H1 (cell line): ENCODE results near the gene TMUB1. TPM values are rescaled to one million over a fixed set of nuclear protein-coding genes. Genes with fewer than 3 reads are reported as not detected.
A peak's percentile ranks its signal among the peaks of the same experiment; 100 is the strongest.

Source experiments
- CTCF ChIA-PET: fragments of 300-600 bp; sonication (Branson Sonifier 250); formaldehyde crosslinking; loops from one replicate; lab custom pipeline; 2021; ENCODE audit not compliant: partially characterized antibody; lab: Charles Lee
- POLR2A ChIA-PET: fragments of 300-600 bp; sonication (Branson Sonifier 250); formaldehyde crosslinking; loops from one replicate; lab custom pipeline; 2021; ENCODE audit warnings: inconsistent platforms; ENCODE audit not compliant: partially characterized antibody; lab: Charles Lee
- DNase-seq, 2 experiments: peaks; one replicate each; pipeline versions ENCODE4 v3.0.0 to v3.0.0-alpha.2; 2010 to 2022; ENCODE audit warnings: low spot score in 2 of 2, low read depth in 1 of 2, mixed read lengths in 1 of 2
- FAIRE-seq: peaks from 2 replicates; lab custom pipeline; 2011; peaks lifted over from hg19 to GRCh38; lab: Jason Lieb, UNC
- H2AFZ ChIP-seq: 2 replicates; pipeline ENCODE4 v1.8.1; 2012; ENCODE audit warnings: low read length, inconsistent platforms
- H2AK5ac ChIP-seq: 2 replicates; pipeline ENCODE4 v1.6.1; 2013; ENCODE audit warnings: low read depth, low read length
- H2BK120ac ChIP-seq: replicated peaks from 2 replicates; pipeline ENCODE3; 2013; ENCODE audit warnings: low read depth, low read length, inconsistent platforms
- H2BK12ac ChIP-seq: 2 replicates; pipeline ENCODE4 v1.6.1; 2013; ENCODE audit warnings: low read depth, low read length
- H2BK15ac ChIP-seq: 2 replicates; pipeline ENCODE4 v1.6.1; 2013; ENCODE audit warnings: low read length
- H2BK20ac ChIP-seq: 2 replicates; pipeline ENCODE4 v1.6.1; 2013; ENCODE audit warnings: low read length
- H2BK5ac ChIP-seq: 2 replicates; pipeline ENCODE4 v1.6.1; 2013; ENCODE audit warnings: low read depth, low read length
- H3K14ac ChIP-seq: 2 replicates; pipeline ENCODE4 v1.6.1; 2013; ENCODE audit warnings: inconsistent platforms; ENCODE audit not compliant: insufficient read length
- H3K18ac ChIP-seq: 2 replicates; pipeline ENCODE4 v1.6.1; 2013; ENCODE audit warnings: low read length; ENCODE audit errors: extremely low read depth
- H3K23ac ChIP-seq: 2 replicates; pipeline ENCODE4 v1.6.1; 2013; ENCODE audit warnings: inconsistent platforms; ENCODE audit not compliant: insufficient read length
- H3K23me2 ChIP-seq: 2 replicates; pipeline ENCODE4 v1.6.1; 2013; ENCODE audit warnings: low read depth, low read length
- H3K27ac ChIP-seq: 2 replicates; pipeline ENCODE4 v1.6.1; 2011; ENCODE audit warnings: low read depth, low read length, inconsistent platforms
- H3K27me3 ChIP-seq, 4 experiments: replicated peaks in 1 of 4; 1 replicate in 1 of 4; 2 replicates in 3 of 4; pipeline versions ENCODE4 v1.6.1 to v1.8.1; 2011 to 2013; ENCODE audit warnings: low read length in 3 of 4, mild to moderate bottlenecking in 3 of 4, inconsistent platforms in 2 of 4, mixed read lengths in 2 of 4, moderate library complexity in 1 of 4; ENCODE audit not compliant: control insufficient read depth in 3 of 4, insufficient read depth in 3 of 4; ENCODE audit errors: extremely low read depth in 1 of 4
- H3K36me3 ChIP-seq, 4 experiments: 2 replicates each; pipeline versions ENCODE4 v1.6.1 to v1.8.1; 2011 to 2013; ENCODE audit warnings: mild to moderate bottlenecking in 4 of 4, low read length in 3 of 4, moderate library complexity in 2 of 4, control low read depth in 1 of 4, inconsistent platforms in 1 of 4; ENCODE audit not compliant: insufficient read depth in 4 of 4, control insufficient read depth in 2 of 4
- H3K4ac ChIP-seq: replicated peaks from 2 replicates; pipeline ENCODE3; 2013; ENCODE audit warnings: low read length, low read depth, mixed read lengths, inconsistent platforms; ENCODE audit not compliant: insufficient read length
- H3K4me1 ChIP-seq, 4 experiments: replicated peaks in 1 of 4; 1 replicate in 1 of 4; 2 replicates in 3 of 4; pipeline versions ENCODE4 v1.6.1 to v1.8.1; 2011 to 2013; ENCODE audit warnings: low read length in 3 of 4, inconsistent platforms in 2 of 4, mixed read lengths in 1 of 4; ENCODE audit not compliant: insufficient read depth in 4 of 4, control insufficient read depth in 3 of 4
- H3K4me2 ChIP-seq, 2 experiments: 2 replicates each; pipeline versions ENCODE4 v1.6.1 to v1.8.1; 2011 to 2013; ENCODE audit warnings: low read depth in 2 of 2, low read length in 2 of 2, control low read depth in 1 of 2, inconsistent platforms in 1 of 2, mild to moderate bottlenecking in 1 of 2; ENCODE audit not compliant: insufficient read depth in 1 of 2
- H3K4me3 ChIP-seq, 4 experiments: fragments of 200-600, 300-600 bp in 1 of 4; sonication (generic), shearing (Covaris generic), sonication (Bioruptor Twin) in 1 of 4; 2 replicates each; pipeline versions ENCODE4 v1.5.1 to v1.8.1; 2011 to 2016; ENCODE audit warnings: low read length in 4 of 4, low read depth in 3 of 4, control low read depth in 2 of 4, inconsistent platforms in 2 of 4, mild to moderate bottlenecking in 2 of 4, mixed read lengths in 1 of 4, moderate library complexity in 1 of 4; ENCODE audit not compliant: insufficient read depth in 2 of 4; ENCODE audit errors: extremely low read depth in 1 of 4
- H3K56ac ChIP-seq: replicated peaks from 2 replicates; pipeline ENCODE3; 2013; ENCODE audit warnings: low read depth, mild to moderate bottlenecking, mixed read lengths, low read length, inconsistent platforms; ENCODE audit not compliant: insufficient read length
- H3K79me1 ChIP-seq: 2 replicates; pipeline ENCODE4 v1.6.1; 2013; ENCODE audit warnings: low read depth, low read length, control low read depth
- H3K79me2 ChIP-seq, 2 experiments: 2 replicates each; pipeline versions ENCODE4 v1.6.1 to v1.8.1; 2012 to 2013; ENCODE audit warnings: low read length in 2 of 2, mild to moderate bottlenecking in 2 of 2, inconsistent platforms in 1 of 2; ENCODE audit not compliant: insufficient read depth in 2 of 2, control insufficient read depth in 1 of 2
- H3K9ac ChIP-seq, 4 experiments: replicated peaks in 1 of 4; 1 replicate in 1 of 4; 2 replicates in 3 of 4; pipeline versions ENCODE4 v1.6.1 to v1.8.1; 2011 to 2013; ENCODE audit warnings: low read depth in 3 of 4, low read length in 3 of 4, control low read depth in 2 of 4, mild to moderate bottlenecking in 2 of 4, moderate library complexity in 2 of 4, inconsistent platforms in 1 of 4; ENCODE audit errors: extremely low read depth in 1 of 4
- H3K9me3 ChIP-seq, 2 experiments: 2 replicates each; pipeline versions ENCODE4 v1.6.1 to v1.8.1; 2012 to 2013; ENCODE audit warnings: mild to moderate bottlenecking in 2 of 2, moderate library complexity in 2 of 2, control low read depth in 1 of 2, inconsistent platforms in 1 of 2, low read depth in 1 of 2, low read length in 1 of 2, mixed read lengths in 1 of 2; ENCODE audit not compliant: insufficient read depth in 2 of 2
- H4K20me1 ChIP-seq, 2 experiments: replicated peaks in 1 of 2; 2 replicates each; pipeline versions ENCODE3 to v1.8.1; 2011 to 2013; ENCODE audit warnings: inconsistent platforms in 2 of 2, low read length in 2 of 2, mild to moderate bottlenecking in 1 of 2; ENCODE audit not compliant: insufficient read depth in 2 of 2, control insufficient read depth in 1 of 2
- H4K5ac ChIP-seq: 2 replicates; pipeline ENCODE4 v1.6.1; 2013; ENCODE audit warnings: low read length, low read depth, mixed read lengths, inconsistent platforms; ENCODE audit not compliant: insufficient read length
- H4K8ac ChIP-seq: 2 replicates; pipeline ENCODE4 v1.8.0; 2013; ENCODE audit warnings: mild to moderate bottlenecking, moderate library complexity, low read length, inconsistent platforms; ENCODE audit not compliant: insufficient read depth; ENCODE audit errors: extremely low read depth
- H4K91ac ChIP-seq: replicated peaks from 2 replicates; pipeline ENCODE3; 2013; ENCODE audit warnings: low read length, mixed read lengths, inconsistent platforms; ENCODE audit not compliant: insufficient read length
- CTBP2 ChIP-seq: IDR thresholded peaks from 2 replicates; pipeline ENCODE4 v1.7.0; 2011; ENCODE audit warnings: borderline replicate concordance, mild to moderate bottlenecking, moderate library complexity, mixed read lengths, low read length; ENCODE audit not compliant: insufficient read depth, insufficient read length
- KDM5A ChIP-seq: fragments of 200-600 bp; IDR thresholded peaks from 2 replicates; pipeline ENCODE4 v1.7.1; 2012; ENCODE audit warnings: mild to moderate bottlenecking, low read length, inconsistent platforms, mixed read lengths
- RAD21 ChIP-seq, 2 experiments: IDR thresholded peaks in 1 of 2; conservative IDR thresholded peaks in 1 of 2; 2 replicates each; pipeline ENCODE4 v1.6.1; 2011; ENCODE audit warnings: low read depth in 2 of 2, low read length in 2 of 2, improper control_type of control experiment in 1 of 2, inconsistent platforms in 1 of 2, mild to moderate bottlenecking in 1 of 2, moderate library complexity in 1 of 2
- WGBS, 2 experiments: shearing (Covaris generic) in 1 of 2; methylation state at CpG; one replicate each; pipeline versions ENCODE4 v1.1.6 to v1.1.7; 2013 to 2015; ENCODE audit warnings: low lambda C conversion rate in 2 of 2, mixed read lengths in 2 of 2, inconsistent platforms in 1 of 2, low coverage in 1 of 2, missing lambda C conversion rate in 1 of 2; ENCODE audit not compliant: insufficient replicate concordance in 2 of 2, insufficient coverage in 1 of 2, insufficient read length in 1 of 2; ENCODE audit errors: extremely low coverage in 1 of 2, missing lambda C conversion rate in 1 of 2; 5-methylcytosine and 5-hydroxymethylcytosine counted together
- polyA plus RNA-seq, 7 experiments: library from polyadenylated mRNA; depleted of rRNA in 3 of 7; stranded (reverse) in 5 of 7; unstranded in 2 of 7; fragments of >200 nt in 5 of 7; fragments of 200-250 nt in 2 of 7; gene quantifications; 1 replicate in 5 of 7; 2 replicates in 1 of 7; 4 replicates in 1 of 7; pipeline versions ENCODE4 v1.2.1 to v1.2.3, GENCODE V29; 2011 to 2013; ENCODE audit warnings: missing spikeins in 2 of 7, mixed read lengths in 2 of 7
- total RNA-seq: library from RNA; stranded (reverse); fragmentation: NEBNext Ultra II Directional; extraction: Animal tissue kit (Norgen Biotek cat#: 25700); gene quantifications from 2 replicates; pipeline ENCODE4 v1.2.1, GENCODE V29; 2021
- TF ChIP-seq, protein P1 (sequence below), 3 experiments: IDR thresholded peaks; 1 replicate in 2 of 3; 2 replicates in 1 of 3; pipeline versions ENCODE4 v1.5.1 to v1.6.1; 2011; ENCODE audit warnings: low read length in 3 of 3, mild to moderate bottlenecking in 3 of 3, inconsistent platforms in 2 of 3, low read depth in 1 of 3, moderate library complexity in 1 of 3; ENCODE audit not compliant: insufficient read depth in 1 of 3; ENCODE audit errors: control extremely low read depth in 1 of 3

TMUB1 gene
- total and polyA plus RNA-seq, 2 of the 8 experiments (the other 6 are each of a cell fraction or from before 2014, with no cell fraction given) = 41.4 to 56.2 TPM

- no peak for FAIRE-seq
- no peak overlapping the region for H4K8ac ChIP-seq
- WGBS, 2 experiments = 86% methylated on average over 3 of the region's 3 CpGs; no CpG with 5 or more reads in 1 of the 2 experiments
- H3K4me2 ChIP-seq = no peak overlapping the region; a peak in 1 of 4 replicates
- H3K23ac ChIP-seq = no peak overlapping the region
- no peak overlapping the region for H2BK20ac ChIP-seq
- H4K20me1 ChIP-seq = peaks cover 6 to 28% of the 10 kb centered on the region in 2 experiments
- no peak overlapping the region for H2AFZ ChIP-seq
- H3K79me1 ChIP-seq = peaks cover 12% of the 10 kb centered on the region
- no peaks in the 10 kb centered on the region for H3K36me3 ChIP-seq
- no peak overlapping the region for H3K56ac ChIP-seq
- H3K27ac ChIP-seq = no peak overlapping the region
- H3K4me1 ChIP-seq = peaks cover 2 to 31% (median 16%) of the 10 kb centered on the region in 4 experiments
- no peak overlapping the region for H3K9ac ChIP-seq
- H3K18ac ChIP-seq = no peak overlapping the region
- ChIA-PET POLR2A (interaction anchor here (0.8 to 1.0 kb wide), 2 partner anchors 20 to 50 kb away, joined by 4 to 5 read pairs; partner anchors contain the start of gene TMUB1), CTCF (interaction anchor here (1.2 to 22.4 kb wide), 4 partner anchors 9 to 40 kb away, joined by 3 to 448 read pairs (median 20); partner anchors contain the start of genes AGAP3 and TMUB1)
- H2BK12ac ChIP-seq = no peak overlapping the region
- H2AK5ac ChIP-seq = no peak overlapping the region
- H2BK5ac ChIP-seq = 0 out of 2 replicates have a peak overlapping the region, but pooled peaks have one; percentile 76
- H4K91ac ChIP-seq = no peak overlapping the region
- peaks cover 0 to 39% of the 10 kb centered on the region in 2 experiments; a peak in 1 of 4 replicates for H3K79me2 ChIP-seq
- H4K5ac ChIP-seq = no peak overlapping the region
- H3K9me3 ChIP-seq = no peaks in the 10 kb centered on the region
- DNase-seq = no peak
- H3K4me3 ChIP-seq = no peak overlapping the region
- no peaks in the 10 kb centered on the region; the same call in 1 of the 2 replicates for H3K23me2 ChIP-seq
- H3K27me3 ChIP-seq = no peaks in the 10 kb centered on the region
- H3K4ac ChIP-seq = no peak overlapping the region
- no peak overlapping the region for H2BK120ac ChIP-seq
- no peak overlapping the region for H3K14ac ChIP-seq
- H2BK15ac ChIP-seq = peak overlapping the region; percentile 40; the same call in 1 of the 2 replicates
- TF ChIP-seq CTBP2 (no peak), KDM5A (no peak), RAD21 (IDR thresholded peaks at IDR 0.05 in 1 of 2, conservative IDR thresholded peaks at IDR 0.05 in 1 of 2; ENCODE audit: low read depth in 2 of 2, low read length in 2 of 2) (no peak)
- TF ChIP-seq, protein P1, sequence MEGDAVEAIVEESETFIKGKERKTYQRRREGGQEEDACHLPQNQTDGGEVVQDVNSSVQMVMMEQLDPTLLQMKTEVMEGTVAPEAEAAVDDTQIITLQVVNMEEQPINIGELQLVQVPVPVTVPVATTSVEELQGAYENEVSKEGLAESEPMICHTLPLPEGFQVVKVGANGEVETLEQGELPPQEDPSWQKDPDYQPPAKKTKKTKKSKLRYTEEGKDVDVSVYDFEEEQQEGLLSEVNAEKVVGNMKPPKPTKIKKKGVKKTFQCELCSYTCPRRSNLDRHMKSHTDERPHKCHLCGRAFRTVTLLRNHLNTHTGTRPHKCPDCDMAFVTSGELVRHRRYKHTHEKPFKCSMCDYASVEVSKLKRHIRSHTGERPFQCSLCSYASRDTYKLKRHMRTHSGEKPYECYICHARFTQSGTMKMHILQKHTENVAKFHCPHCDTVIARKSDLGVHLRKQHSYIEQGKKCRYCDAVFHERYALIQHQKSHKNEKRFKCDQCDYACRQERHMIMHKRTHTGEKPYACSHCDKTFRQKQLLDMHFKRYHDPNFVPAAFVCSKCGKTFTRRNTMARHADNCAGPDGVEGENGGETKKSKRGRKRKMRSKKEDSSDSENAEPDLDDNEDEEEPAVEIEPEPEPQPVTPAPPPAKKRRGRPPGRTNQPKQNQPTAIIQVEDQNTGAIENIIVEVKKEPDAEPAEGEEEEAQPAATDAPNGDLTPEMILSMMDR (IDR thresholded peaks at IDR 0.05; ENCODE audit: control extremely low read depth in 1 of 3, insufficient read depth in 1 of 3, low read depth in 1 of 3, low read length in 3 of 3) = no peak
Observed at GRCh38 chr7:151102991-151103390, 19.7 kb upstream of the TMUB1 start.
